ENCODE measurements around the gene WBP2NL.
"Not testable (repeated sequence)": the region's sequence is repeated elsewhere in the genome, so short reads cannot be mapped to it uniquely, and the experiment has no call there.

WBP2NL gene, protein sequence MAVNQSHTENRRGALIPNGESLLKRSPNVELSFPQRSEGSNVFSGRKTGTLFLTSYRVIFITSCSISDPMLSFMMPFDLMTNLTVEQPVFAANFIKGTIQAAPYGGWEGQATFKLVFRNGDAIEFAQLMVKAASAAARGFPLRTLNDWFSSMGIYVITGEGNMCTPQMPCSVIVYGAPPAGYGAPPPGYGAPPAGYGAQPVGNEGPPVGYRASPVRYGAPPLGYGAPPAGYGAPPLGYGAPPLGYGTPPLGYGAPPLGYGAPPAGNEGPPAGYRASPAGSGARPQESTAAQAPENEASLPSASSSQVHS

DNA sequence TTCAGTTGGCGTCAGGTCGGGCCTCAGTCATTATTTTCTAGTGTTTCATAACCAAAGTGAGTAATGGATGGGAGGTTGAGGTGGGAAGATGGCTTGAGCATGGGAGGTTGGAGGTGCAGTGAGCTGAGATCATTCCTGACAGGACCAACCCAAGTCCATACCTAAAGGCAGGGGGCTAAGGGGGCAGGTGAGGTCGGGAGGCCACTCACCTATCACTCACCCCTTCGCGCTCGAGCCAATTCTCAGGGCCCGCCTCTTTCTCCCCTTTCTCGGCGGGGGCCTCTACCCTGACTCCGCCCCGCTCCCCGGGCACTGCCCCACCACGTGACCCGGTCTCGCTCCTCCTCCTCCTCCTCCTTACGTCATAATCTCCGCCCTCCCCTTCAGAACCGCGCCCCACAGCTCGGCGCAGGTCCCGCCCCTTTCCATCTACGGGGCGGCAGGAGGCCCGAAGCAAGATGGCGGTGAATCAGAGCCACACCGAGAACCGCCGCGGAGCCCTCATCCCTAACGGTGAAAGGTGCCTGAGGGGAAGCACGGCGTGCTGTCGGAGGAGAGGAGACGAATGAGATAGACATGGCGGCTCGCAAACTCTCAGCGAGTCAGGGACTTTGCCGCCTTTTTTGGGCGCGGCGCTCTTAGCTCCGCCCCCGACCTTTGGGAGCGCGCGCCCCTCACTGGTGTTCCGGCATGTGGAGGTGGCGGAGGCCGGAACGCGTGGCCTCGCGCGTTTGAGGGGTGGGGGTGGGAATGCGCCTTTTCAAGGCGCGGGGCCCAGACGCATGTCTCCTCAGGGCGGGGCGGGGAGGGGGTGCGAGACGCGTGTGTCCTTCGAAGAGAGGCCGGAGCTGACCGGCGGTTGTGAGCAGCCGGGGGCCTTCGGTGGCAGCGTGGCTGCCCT, at the start of gene WBP2NL:
Gene WBP2NL (plus strand): TSS at position 428 of the 901 bp plus-strand sequence. CDS start 31 bp downstream, at position 459.
- DNase-seq = peak; percentile 93

DNA sequence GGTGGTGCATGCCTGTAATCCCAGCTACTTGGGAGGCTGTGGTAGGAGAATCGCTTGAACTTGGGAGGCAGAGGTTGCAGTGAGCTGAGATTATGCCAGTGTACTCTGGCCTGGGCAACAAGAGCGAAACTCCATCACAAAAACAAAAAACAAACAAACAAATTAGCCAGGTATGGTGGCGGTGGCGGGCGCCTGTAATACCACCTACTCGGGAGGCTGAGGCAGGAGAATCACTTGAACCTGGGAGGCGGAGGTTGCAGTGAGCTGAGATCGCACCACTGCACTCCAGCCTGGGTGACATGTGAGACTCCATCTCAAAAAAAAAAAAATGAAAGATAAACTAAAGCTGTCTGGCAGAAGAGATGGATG, 49.7 kb upstream of the WBP2NL start:
- DNase-seq = not testable (repeated sequence)

DNA sequence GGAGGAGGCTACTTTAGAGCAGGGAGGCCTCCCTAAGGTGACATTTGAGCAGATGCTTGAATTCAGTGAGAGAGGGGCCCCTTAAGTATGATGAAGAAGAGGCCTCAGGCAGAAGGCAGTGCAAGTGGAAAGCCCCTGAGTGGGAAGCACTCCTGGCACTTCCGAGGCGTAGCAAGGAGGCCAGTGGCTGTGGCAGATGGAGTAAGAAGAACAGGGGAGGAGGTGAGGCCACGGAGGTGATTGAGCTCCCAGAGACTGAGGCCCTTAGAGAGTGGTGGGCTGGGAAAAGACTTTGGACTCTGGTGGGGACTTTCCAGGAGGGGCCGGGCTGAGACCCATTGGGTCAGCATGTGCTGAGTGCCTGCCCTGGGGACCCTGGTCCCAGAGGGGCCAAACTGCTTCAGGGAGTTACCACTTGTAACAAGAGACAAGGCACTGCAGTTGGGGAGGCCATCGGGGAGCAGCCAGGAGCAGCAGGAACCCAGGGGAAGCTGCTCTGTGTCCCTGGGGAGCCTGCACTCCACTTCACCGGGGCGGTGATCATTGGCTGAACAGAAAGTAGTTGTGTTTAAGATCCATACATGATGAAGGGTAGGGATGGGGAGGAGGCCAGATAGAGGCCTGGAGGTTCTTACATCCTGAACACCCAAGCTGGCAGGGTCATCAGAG, 49.2 kb upstream of the WBP2NL start:
- DNase-seq = no peak

DNA sequence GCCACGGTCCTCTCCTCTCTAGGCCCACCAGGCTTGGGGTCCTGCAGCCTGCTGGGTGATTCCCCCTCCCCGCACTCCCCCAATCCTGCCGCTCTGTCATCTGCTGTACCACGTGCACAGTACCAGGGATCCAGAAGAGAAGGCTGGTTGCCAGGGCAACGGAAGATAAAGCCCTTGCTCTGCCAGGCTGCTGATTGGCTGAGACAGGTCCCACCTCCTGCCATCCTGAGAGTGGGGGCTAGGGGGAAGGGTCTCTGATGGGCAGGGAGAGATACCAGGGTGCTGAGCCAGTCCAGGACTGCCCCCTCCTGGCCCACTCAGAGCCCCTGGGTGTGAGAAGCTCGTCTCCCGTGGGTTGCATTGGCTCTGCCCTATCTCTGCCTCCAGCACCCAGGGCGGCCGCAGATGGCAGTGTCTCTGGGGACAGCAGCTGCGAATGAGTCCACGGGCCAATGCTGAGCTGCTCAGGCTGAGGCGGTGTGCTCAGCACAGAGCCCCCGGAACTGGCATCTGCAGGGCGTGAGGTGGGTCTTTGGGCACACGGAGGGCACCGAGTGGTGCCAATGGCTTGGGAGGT, 46.6 kb upstream of the WBP2NL start, which contains the start of gene SMIM45:
Gene SMIM45 (plus strand): TSS at position 253 of the 577 bp plus-strand sequence.
- DNase-seq = peak; percentile 40

DNA sequence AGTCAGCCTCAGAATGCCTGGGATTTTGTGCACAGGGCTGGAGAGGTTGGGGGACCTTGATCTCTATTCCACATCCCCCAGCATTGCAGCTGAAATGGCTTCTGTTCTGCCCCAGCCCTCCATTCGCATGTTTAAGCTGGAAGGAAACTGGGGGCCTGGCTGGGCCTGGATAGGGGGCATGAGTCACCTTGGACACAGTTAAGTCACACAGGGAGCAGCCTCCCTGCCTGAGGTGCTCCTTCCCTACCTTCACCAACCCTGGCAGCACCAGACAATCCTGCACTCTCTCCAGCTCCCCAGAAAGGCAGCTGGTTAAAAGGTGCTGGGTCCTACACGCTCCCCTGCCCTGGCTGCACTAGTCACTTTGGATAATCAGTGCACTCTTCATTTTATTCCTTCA, 45.9 kb upstream of the WBP2NL start:
- no peak for DNase-seq

DNA sequence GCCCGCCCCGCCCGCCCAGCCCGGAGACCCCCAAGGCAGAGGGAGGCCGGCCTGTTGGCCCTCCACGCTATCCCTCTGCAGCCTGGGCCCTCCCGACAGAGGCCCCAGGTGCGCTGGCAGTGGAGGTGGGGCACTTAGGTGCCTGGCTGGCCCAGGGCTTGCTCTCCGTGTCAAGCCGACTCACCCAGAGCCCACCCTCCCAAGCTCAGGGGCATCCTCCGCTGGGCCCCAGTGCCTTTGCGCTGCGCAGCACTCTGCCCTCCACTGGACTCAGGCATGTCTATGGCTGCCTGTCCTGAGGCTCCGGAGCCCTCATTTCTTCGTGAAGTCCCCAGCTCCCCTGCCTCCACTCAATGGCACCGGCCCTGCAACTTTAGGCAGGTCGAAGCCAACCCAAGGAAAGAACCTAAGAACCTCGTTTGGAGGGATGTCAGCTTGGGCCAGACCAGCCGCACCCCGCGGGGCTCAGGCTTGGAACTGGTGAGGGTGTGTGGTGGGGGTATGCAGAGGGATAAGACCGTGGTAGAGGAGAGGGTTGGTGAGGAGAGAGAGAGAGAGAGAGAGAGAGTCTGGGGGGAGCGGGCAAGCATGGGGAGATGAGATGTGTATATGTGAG, 40.5 kb upstream of the WBP2NL start:
- DNase-seq = no peak

DNA sequence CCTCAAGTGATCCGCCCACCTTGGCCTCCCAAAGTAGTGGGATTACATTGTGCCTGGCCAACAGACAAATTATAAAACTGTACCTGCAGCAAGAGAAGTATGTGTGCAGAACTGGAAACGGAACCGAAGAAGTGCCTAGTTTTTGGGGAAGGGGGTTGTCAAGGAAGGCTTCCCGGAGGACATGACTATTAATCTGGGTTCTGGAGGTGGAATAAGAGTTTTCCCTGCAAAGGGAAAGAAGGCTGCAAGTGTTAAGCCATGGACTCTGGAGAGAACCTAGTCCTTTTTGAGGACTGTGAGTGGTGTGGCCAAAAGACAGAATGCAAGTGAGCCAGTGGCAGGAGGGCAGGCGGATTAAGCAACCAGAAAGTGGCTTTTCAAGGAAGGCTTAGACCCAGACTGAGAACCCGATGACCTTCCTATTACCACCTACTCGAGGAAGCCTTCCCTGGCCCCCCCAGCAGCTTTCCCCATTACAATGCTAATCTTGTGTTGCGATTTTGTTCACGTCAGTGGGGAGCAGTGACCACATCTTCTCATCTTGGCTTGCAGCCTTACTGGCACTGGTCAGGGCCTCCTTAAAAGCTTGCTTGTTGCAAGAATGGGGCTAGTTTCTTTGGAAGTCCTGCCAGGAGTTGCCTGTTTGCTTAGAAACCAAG, 35.0 kb upstream of the WBP2NL start:
- DNase-seq = no peak

DNA sequence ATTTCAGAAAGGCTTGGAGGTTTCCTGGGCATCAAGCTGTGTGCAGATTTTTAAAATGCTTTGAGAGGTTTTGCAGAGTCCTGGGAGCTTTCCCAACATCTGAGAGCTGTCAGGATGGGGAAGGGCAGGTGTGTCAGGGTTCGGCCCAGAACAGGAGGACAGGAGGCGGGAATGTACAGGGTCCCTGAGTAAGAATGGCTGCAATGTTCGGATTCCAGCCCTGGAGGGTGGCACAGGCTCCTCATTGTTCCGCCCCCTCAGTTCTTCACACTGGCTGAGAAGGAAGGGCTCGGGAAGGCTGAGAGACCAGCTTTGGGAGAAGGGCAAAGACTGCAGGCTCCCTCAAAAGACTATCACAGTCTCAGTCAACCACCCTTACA, 34.5 kb upstream of the WBP2NL start:
- no peak for DNase-seq

DNA sequence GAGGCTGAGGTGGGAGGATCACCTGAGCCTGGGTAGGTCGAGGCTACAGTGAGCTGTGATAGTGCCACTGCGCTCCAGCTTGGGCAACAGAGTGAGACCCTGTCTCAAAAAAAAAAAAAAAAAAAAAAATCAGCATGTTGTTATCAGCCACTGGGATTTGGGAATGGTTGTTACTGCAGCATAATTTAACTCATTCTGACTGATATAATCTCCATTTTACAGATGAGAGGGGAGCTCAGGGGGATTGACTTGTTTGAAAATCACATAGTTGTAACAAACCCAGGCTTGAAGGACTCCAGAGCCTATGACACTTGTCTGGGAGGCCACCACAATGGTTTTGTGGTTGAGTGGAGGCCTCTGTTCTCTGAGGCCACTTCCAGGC, 32.4 kb upstream of the WBP2NL start:
- DNase-seq = no peak

DNA sequence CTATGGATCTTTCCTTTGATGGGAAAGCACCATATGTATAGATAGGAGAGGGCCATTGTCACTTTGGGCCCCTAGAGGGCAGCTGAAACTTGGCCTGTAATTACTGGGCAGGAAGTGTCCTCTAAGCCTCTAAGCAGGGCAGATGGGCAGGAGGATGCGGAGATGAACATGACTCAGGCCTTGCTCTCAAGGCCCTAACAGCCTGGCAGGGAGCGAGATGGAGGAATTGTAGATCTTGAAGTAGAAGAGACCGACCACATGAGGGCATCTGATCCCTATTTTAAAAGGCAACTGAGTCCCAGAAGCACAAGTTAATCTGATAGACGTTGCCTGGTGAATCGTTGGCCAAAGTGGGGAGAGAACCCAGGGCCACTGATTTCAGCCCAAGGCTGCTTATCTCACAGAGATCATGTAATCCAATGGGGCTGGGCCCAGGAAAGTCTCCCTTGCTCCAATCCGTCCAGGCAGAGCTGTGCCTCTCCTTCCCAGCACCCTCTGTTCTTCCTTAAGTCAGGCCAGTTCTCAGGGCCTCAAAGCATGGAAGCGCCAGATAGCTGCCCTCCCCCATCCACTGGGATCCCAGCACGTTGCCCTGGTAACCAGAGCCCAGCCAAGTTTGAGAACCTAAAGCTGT, 31.9 kb upstream of the WBP2NL start:
- DNase-seq = peak; percentile 53

DNA sequence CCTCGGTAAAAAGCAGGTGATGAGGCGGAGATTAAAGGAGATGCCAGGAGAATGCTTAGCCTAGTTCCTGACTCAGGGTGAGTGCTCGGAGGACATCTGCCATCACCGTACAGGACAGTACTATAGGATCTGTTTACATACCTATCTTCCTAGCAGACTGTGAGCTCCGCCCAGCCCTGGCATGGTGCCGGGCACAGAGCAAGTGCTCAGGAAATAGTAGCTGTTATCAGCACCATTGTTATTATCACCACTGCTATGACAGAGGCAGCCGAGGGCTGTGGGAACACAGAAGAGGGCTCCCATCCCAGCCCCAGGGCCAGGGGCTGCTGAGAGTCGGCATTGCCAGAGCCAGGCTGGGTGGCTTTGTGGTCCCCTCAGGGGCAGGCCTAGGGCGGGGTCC, 30.0 kb upstream of the WBP2NL start:
- DNase-seq = no peak

DNA sequence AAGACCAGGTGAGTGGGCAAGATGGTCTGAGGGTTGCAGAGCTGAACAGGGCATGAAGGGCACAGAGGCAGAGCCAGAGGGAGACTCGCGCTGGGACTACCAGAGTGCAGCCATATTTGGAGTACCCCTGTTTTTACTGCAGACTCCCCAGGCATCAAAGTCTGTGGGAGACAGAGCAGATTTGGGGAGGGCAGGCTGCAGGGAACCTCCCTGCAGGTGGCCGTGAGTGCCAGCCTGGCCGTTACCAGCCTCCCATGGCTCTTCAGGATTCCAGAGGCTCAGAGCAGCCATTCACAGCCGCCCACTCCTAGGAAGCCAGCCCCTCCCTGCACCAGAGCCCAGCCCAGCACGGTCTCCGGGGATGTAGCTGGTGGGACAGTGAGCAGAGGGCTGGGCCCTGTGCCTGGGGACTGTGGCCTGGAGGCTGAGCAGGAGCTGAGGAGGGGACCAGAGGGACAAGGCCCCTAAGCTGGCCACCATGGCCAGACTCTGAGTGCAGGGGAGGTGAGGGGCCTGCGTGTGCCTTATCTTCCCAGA, 29.4 kb upstream of the WBP2NL start, which contains the start of gene SEPTIN3:
Gene SEPTIN3 (plus strand): TSS at position 334 of the 537 bp plus-strand sequence. CDS start 2,050 bp downstream, outside the sequence.
- no peak for DNase-seq

DNA sequence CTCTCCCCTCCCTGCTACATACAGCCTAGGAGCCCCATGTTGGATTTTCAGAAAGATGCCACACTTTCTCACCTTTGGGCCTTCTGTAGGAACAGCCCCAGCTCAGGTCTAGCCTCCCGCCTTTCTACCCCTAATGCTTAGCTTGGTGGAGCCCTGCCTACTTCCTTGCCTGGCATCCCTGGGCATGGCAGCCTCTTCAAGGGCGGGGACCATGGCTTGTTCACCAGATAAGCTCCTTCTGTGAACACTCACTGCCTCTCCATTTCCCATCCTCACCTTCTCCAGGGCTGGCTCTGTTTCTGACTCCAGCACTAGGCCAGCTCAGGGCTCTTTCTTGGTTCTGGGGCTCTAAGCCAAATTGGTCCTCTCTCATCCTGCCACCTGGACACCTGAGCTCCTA, 28.0 kb upstream of the WBP2NL start:
- DNase-seq = no peak

DNA sequence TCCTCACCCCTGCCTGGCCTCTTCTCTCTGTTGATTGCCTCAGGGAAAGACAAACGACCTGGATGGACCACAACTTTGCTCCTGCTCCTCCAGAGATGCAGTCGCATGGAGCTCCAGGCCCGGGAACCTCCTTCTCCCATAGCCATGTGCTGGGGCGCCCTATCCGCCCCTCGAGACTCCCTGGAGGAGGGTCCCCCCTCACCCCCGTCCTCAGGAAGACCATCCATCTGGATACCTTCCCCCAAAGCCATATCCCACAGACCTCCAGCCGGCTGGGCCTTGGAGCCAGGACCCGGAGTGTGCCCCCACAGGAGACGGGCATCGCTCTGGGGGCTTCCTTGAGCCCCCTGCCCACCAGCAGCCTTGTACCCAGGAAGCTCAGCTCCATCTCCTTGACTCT, 27.2 kb upstream of the WBP2NL start:
- no peak for DNase-seq

DNA sequence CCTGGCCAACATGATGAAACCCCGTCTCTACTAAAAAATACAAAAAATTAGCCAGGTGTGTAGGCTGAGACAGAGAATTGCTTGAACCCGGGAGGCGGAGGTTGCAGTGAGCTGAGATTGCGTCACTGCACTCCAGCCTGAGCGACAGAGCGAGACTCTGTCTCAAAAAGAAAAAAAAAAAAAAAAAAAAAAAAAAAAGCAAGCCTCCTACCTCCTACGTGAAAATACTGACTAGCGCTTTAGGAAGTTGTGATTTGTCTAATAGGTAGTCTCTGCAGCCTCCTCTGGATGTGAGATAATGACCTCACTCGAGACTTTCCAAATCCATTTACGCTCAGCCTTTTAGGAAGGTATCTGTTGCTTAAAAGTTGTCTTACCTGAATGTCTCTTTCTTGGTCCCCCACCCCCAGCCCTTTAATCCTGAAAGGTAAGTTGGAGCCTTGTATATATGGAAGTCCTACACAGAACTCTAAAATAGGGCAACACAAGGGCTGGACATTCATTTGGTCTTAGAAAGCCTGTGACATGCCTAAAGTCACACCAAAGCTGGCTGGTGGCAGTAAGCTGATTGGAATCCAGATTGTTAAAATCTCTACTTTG, 23.8 kb upstream of the WBP2NL start:
- DNase-seq = no peak

DNA sequence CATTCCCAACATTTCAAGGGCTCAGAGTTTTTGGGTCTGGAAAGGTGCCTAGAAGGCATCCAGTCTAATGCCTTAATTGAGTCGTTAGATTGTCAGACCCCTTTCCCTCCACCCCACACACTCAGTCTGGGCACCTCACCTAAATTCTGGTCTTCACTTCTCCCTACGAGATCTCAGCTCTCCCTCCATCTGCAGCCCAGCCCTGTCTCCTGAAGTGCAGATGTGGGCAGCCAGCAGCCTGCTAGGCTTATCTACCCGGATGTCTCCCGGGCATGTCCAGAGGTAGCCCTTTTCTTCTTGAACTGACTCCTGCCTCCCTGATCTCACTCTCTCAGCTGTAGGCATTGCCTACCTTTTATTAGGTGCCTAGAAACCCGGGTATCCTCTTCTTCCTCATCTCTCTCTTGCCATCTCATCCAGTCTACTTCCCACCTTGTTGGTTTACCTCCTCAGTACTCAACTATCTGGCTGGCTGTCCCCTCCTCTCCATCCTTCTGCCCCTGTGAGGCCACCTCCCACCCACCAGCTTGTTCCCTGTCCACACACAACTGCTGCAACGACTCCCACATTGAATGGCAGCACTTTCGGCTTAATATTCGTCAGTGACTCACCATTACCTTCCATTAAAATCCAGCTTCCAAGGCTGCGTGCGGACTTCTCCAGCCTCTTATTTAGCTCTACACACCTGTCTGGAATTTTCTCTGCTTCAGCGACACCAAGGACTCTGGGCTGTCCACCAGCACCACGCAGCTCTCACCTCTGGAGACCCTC, 23.1 kb upstream of the WBP2NL start:
- DNase-seq = no peak

DNA sequence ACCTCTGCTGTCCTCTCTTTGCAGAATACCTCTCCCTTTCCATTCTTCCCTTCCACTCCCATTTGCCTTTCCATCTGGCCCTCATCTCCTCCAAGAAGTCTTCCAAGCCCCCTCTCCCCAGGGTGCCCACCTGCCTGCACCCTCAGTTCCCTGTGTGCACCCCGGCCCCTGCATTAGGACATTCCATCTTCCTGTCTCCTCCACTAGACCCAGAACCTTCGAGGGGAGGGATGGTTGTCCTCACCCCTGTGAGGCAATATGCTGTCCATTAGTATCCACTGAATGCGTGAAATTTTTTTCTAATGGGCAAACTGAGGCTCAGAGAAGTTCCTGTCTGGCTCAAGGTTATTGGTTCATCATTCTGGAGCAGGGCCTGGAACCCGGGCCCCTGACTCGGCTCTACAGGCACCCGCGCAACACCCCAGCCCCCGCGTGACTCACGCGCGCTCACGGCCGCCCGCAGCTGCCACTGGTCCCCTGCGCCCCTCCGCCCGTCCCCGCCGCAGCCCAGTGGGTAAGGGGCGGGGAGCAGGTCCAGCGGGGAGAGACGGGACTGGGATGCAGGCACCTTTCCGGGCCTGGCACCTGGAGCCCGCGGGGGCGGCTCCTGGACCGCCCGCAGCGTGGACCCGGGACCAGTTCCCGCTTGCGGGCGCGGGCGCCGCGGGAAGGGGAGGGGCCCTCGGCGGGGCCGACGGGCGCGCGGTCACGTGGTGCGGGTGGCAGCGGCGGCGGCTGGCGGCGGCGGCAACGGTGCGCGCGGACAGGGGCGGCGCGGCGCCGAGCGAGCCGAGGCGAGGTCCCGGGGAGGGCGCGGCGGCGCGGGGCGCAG, 22.3 kb upstream of the WBP2NL start:
- DNase-seq = peak; percentile 20

DNA sequence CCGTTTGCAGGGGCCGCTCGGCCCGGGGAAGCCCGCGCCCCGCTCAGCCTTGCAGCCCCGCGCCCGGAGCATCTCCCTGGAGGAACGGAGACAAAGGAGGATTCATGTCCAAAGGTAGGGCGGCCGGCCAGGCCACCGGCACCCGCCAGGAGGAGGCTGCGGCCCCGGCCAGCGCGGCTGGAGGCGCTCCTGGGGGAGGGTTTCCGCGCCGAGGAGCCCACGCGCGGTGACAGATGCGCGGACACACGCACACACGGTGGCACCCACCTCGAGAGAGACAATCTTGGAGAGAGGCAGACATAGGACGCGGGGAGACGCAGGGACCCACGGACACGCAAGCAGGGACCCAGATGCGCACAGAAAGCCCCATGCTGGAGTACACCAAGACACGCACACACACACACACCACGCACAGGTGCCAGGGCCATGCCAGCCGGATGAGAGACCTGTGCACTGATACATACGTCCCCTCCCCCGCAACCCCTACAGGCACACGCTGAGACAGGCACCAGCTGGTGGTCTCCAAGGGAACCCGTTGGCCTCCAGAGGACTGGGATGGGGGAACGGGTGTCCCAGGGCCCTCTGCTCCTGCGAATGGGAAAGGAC, 21.5 kb upstream of the WBP2NL start:
- no peak for DNase-seq

DNA sequence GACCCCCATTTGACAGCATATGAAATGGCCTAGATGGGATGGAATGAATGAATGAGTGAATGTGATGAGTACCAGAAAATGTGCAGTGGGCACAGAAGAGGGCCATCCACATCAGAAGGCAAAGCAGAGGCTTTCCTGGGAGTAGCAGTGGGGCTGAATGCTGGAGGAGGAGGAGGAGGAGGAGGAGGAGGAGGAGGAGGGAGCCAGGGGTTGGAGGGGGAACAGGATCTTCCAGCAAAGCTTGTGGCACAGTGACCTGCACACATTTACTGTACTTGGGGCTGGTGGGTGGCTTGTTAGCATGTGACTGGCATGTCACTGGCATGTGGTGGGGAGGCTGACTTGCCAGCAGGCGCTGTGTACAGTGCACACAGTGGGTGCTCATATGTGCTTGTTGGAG, 19.9 kb upstream of the WBP2NL start:
- no peak for DNase-seq
